HG03432 (cell line): ENCODE results near the gene UPF1.
"Not testable (repeated sequence)": the region's sequence is repeated elsewhere in the genome, so short reads cannot be mapped to it uniquely, and the experiment has no call there.

Experiments used
- ATAC-seq: cut with Tn5 transposase; IDR thresholded peaks from one replicate; pipeline ENCODE4 v1.9.1; 2021; ENCODE audit warnings: mild to moderate bottlenecking, moderate library complexity; ENCODE audit not compliant: unreplicated experiment

UPF1 gene

GRCh38 chr19:18798384-18799352, 33.1 kb upstream of the UPF1 start:
- no peak for ATAC-seq

- no peak for ATAC-seq
These were observed 32.3 kb upstream of the UPF1 start for GRCh38 chr19:18799389-18799970.

GRCh38 chr19:18800079-18800478, 31.7 kb upstream of the UPF1 start:
- ATAC-seq, result no peak

- ATAC-seq, result no peak
These were observed 31.1 kb upstream of the UPF1 start for GRCh38 chr19:18800636-18801035.

DNA sequence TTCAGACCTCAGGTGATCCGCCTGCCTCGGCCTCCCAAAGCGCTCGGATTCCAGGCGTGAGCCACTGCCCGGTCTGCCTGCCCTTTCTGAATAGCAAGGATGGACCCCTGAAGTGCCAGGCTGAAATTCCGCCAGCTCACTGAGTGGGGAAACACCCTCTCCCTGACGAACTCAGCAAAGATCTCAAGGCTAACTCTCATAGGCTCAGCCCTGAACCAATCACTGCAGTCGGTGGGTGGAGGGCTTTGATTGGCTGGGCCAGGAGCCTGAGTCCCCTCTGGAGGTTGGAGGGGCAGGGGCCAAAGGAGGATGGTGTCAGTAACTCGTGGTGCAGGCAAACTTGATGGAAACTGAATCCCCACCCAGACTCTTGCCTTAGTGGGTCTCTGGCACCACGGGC, 29.4 kb upstream of the UPF1 start:
- ATAC-seq, result no peak

DNA sequence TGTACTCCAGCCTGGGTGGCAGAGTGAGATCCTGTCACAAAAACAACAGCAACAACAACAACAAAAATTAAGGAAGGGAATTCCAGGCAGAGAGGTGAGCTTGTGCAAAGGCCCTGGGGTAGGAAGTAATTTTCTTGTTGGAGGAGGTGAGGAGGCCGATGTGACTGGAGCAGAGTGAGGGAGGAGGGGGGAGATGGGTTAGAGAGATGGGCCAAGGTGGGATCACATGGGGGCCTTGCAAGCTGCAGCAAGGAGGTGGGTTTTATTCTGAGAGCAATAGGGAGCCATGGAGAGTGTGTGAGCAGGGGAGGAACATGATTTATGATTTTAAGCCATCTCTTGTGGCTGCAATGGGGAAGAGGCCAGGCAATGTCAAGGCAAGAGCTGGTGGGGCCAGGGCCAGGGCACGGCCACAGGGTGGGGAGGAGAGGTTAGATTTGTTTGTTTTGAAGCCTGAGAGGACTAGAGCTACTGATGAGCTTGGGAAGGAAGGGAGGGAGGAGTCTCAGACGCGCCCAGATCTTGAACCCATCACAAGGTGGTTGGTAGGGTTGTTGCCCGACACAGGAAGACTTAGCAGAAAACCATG, 28.1 kb upstream of the UPF1 start:
- no peak for ATAC-seq

DNA sequence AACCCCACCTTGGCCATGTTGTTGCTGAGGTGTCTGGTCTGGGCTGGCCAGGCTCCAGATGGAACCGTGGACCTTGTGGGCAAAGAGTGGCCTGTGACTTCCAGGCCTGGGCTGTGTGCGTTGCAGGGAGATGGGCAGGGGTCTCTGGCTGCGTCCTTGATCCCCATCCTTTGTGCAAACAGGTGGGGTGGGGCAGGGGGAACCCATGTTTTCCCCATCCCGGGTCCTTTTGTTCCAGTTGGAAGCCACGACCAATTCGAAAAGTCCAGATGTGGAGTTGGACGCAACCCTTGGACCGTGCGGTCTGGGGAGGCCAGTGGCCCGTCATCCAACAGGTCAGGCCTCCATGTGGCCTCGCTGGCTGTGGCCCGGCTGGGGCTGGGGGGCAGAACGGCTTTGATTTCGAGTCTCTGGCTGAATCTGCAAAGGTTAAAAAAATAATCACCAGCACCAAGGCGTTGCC, 27.6 kb upstream of the UPF1 start:
- ATAC-seq, result no peak

GRCh38 chr19:18804643-18805042, 27.1 kb upstream of the UPF1 start:
- ATAC-seq, result no peak

GRCh38 chr19:18807861-18808331, 23.9 kb upstream of the UPF1 start:
- no peak for ATAC-seq

DNA sequence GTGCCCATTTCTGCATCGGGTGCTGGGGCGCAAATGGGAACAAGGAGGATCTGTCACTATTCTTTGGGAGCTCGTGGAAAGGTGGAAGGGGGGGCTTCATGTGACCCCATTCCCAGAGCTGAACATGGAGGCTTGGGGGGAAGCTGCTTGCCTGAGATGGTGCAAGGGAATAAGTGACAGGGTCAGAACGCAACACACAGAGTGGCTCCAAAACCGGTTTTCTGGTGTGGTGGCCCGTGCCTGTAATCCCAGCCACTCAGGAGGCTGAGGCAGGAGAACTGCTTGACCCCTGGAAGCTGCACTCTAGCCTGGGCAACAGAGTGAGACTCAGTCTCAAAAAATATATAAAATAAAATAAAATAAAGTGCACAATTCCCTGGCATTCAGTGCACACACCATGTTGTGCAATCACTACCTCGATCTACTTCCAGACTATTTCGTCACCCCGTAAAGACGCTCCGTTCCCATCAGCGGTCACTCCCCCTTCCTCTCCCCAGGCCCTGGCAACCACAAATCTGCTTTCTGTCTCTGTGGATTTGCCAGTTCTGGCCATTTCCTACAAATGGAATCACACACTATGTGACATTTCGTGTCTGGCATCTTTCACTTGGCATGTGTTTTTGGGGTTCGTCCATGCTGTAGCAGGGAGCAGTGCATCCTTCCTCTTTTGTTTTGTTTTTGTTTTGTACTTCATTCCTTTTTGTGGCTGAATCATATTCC, 22.4 kb upstream of the UPF1 start:
- no peak for ATAC-seq

- ATAC-seq, result not testable (repeated sequence)
These were observed 20.1 kb upstream of the UPF1 start for GRCh38 chr19:18811638-18812037.

DNA sequence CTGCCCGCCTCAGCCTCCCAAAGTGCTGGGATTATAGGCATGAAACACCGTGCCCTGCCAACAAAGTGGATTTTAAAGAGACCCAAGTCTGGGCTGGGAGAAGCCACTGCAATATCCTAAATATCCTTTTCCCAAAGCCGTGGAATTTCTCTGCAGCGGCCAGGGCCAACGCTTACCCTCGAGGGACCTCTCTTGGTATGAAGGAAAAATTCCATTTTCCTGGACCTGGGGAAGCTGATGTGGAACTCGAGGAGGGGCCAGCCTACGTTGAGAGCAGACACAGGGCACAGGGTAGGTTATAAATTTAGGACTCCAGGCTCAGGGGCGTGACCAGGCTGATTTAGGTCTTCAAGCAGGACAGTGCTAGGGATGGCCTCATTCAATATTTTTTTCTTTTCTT, 17.7 kb upstream of the UPF1 start:
- ATAC-seq, result no peak

- no peak for ATAC-seq
These were observed 16.1 kb upstream of the UPF1 start for GRCh38 chr19:18815673-18816072.

- not testable (repeated sequence) for ATAC-seq
These were observed 15.1 kb upstream of the UPF1 start for GRCh38 chr19:18816645-18817044.

- no peak for ATAC-seq
These were observed 14.2 kb upstream of the UPF1 start for GRCh38 chr19:18817574-18817973.

DNA sequence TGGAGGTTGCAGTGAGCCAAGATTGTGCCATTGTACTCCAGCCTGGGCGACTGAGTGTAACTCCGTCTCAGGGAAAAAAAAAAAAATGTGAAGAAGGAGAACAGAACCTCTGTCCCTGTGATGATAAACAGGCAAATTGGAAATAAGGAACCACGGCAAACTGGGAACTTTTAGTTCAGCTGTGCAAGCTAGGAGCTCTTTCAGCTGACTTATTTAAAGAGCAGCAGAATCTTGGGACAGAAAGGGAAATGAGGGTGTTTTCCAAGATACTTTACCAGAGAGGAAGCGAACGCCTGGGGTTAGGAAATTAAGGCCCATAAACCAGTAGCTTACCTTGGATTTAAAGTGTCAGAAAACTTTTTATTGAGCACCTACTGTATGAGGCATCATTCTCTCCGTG, 3.0 kb upstream of the UPF1 start:
- no peak for ATAC-seq

GRCh38 chr19:18830488-18830887, 1.3 kb upstream of the UPF1 start:
- ATAC-seq, result no peak

- peak; percentile 38 for ATAC-seq
These were observed 764 bp downstream of the UPF1 start for GRCh38 chr19:18832306-18833140.

DNA sequence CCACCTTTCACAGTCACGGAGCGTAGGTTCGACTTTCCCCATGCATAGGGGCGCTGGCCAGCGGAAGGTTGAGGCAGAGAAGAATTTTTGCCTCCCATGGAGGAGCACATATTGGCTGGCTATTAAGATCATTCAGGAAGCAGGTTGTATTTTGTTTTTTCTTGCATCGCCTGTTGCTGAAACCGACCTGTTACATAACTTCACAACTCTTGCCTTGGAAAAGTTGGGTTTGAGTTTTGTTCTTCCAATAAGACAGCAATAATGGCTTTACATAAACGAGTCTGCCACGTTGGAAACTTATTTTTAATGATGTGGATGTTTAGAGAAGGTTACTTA, 1.4 kb downstream of the UPF1 start:
- peak; percentile 1 for ATAC-seq
